Measurements from ENCODE around the gene IFRD1.
A peak's percentile ranks its signal among the peaks of the same experiment; 100 is the strongest.

IFRD1 gene

GRCh38 chr7:112495810-112496462, 45.7 kb downstream of the IFRD1 start:
- peak; percentile 76 for DNase-seq (ENCODE audit: low read depth)
- no peak overlapping the region for H3K4me3 ChIP-seq (ENCODE audit: low read length)
- TF ChIP-seq CTCF (conservative IDR thresholded peaks at IDR 0.05; ENCODE audit: low read length), result peak; percentile 78

- DNase-seq (ENCODE audit: low read depth), result no peak
- TF ChIP-seq CTCF (conservative IDR thresholded peaks at IDR 0.05; ENCODE audit: low read length), result no peak
- no peak overlapping the region for H3K4me3 ChIP-seq (ENCODE audit: low read length)
These were observed 47.2 kb downstream of the IFRD1 start for GRCh38 chr7:112497481-112497880.

GRCh38 chr7:112500619-112501018, 50.4 kb downstream of the IFRD1 start:
- DNase-seq (ENCODE audit: low read depth), result no peak

GRCh38 chr7:112501801-112502503, 51.7 kb downstream of the IFRD1 start:
- no peak overlapping the region for H3K4me3 ChIP-seq (ENCODE audit: low read length)
- no peak for TF ChIP-seq CTCF (conservative IDR thresholded peaks at IDR 0.05; ENCODE audit: low read length)
- no peak for DNase-seq (ENCODE audit: low read depth)

More at GRCh38 chr7:112500619-112501018, 50.4 kb downstream of the IFRD1 start:
- TF ChIP-seq CTCF (conservative IDR thresholded peaks at IDR 0.05; ENCODE audit: low read length), result 0 out of 2 replicates have a peak, but pooled peaks have one; percentile 8
- H3K4me3 ChIP-seq (ENCODE audit: low read length), result no peak overlapping the region

- TF ChIP-seq CTCF (conservative IDR thresholded peaks at IDR 0.05; ENCODE audit: low read length), result no peak
- DNase-seq (ENCODE audit: low read depth), result no peak
- no peak overlapping the region for H3K4me3 ChIP-seq (ENCODE audit: low read length)
These were observed 52.4 kb downstream of the IFRD1 start for GRCh38 chr7:112502700-112503099.

- H3K4me3 ChIP-seq (ENCODE audit: low read length), result no peak overlapping the region
- TF ChIP-seq CTCF (conservative IDR thresholded peaks at IDR 0.05; ENCODE audit: low read length), result no peak
- DNase-seq (ENCODE audit: low read depth), result no peak
These were observed 53.2 kb downstream of the IFRD1 start for GRCh38 chr7:112503361-112503972.

Measured in AG10803 (cell line).